ENCODE measurements around the gene C3orf18.
A peak's percentile ranks its signal among the peaks of the same experiment; 100 is the strongest.

C3orf18 gene

DNA sequence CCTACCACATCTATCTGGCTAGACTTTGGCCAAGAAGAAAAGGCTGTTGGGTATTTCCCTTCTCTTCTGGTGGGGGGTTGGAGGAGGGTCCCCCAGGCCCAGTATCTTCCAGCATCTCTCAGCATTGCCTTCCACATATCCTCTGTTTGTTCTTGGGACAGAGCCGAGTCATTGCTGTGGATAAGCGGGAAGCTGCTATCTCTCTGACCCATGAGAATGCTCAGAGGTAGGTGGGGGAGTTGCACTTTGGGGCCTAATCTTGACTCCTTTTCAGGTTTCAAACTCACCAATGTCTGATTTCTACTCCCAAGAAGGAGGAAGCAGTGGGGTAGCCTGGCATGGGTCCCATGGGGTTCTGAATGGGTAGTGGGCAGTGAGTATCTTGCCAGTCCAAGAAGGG is 9.8 kb upstream of the C3orf18 start:
- no peak for DNase-seq

DNA sequence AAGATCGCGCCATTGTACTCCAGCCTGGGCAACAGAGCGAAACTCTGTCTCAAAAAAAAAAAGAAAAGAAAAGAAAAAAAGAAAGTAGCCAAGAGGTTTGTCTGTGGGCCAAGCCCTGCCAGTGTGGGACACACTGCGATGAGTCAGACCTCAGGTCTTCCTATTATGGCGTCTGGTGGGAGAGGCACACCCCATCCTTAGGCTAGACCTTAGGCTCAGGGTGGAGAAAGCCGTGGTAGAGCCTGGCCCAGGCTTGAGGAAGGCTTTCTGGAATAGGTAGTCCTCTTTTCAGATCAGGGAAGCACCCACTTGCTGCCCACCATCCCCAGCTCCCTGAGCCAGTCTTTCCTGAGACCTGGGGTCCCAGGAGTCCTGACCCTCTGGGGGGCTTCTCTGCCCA is 7.8 kb upstream of the C3orf18 start:
- DNase-seq, result peak; percentile 39

DNA sequence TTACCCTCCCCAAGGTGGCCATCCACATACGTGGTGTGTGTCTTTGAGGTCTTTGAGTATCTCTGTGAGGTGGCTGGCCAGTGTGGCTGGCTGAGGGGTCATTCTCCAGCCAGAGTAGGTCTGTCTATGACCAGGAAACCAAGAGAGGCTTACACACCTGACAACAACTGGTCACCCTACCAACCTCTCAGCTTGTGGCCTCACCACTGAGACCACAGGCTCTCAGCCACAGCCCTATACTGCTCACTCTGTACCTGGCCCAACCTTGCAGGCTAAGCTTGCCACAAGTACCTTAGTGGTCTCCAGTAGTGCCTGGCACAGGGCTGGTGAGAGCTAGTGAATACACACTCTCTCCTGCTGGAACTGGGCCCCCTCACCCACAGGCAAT is 6.9 kb upstream of the C3orf18 start:
- DNase-seq, result peak; percentile 75

DNA sequence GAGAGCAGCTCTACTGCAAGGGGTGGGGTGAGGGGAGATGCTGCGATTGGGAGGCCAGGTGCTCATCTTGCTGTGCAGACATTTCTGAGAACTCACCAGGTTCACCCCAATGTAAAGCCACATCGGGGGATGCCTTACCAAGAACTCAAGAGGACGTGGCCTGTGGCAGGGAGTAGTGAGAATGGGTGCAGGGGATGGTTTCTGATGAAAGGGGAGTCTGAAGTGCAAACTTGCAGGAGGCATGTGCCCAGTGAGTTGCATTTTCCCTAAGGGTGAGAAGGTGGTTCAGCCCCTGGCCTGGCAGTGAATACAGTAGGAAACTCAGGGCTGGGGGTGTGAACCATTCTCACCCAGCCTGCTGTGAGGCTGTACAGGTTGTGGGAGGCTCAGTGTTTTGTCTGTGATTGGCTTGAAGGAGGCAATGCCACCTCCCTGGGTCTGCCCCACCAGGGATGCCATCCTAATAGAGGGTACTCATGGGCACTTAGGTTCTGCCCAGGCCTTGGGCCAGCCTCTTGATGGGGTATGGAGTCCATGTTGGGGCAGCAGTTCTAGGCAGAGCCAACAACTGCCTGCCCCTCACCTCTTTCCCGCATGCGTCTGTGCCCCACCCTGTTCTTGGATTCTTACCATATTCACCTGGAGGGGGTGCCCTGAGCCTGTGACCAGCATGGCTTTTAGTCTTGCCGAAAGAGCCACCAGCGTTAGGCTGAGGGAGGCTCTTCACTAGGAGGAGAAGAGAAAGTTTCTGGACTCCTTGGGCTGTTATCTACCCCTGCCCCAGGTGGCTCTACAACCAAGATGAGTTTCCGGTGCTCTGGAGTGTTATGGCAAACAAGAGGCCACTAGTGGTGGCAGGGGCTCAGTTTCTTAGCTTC is 6.3 kb upstream of the C3orf18 start:
- peak; percentile 86 for DNase-seq

DNA sequence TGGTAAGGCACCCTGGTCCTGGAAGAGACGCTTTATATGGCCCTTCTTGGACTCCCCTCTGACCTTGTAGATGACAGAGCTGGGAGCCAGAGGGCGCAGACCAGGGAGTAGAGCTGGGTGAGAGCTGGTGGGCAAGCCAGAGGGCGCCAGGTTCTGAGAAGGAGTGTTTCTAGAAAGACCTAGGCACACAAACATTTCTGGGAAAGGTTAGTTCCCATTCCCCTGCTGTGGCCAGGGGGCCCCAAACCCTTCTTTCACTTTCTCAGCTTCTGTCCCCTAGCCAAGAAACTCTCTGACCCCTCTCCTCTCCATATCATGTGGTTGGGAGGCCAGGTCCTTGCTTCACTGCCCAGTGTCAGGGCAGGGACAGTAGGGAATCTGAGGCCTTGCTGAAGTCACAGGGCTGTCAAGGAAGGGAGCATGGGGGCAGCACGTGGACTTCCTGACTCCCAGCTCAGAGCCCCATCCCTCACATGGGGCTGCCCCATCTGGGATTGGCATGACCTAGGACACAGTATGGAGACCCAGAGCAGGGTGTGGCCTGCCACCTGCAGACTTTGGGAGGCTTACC is 5.3 kb upstream of the C3orf18 start:
- peak; percentile 81 for DNase-seq

DNA sequence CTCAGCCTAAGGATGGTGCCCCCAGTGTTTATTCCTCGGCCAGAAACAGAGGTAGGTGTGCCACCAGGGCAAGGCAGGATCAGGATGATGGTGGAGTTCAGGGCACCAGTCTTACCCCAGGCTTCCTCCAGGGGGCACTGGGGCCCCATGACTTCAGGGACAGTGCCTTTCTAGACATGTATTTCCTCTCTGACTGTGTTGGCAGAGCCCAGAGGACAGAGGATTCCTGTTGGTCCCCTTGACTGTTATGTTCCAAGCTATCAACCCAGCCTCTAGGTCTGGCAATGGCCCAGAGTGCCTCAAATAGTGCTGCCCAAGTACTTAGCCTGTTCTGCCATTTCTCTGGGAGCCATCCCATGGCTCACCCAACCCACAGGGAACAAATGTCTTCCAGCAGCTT is 4.6 kb upstream of the C3orf18 start:
- DNase-seq, result peak; percentile 88

DNA sequence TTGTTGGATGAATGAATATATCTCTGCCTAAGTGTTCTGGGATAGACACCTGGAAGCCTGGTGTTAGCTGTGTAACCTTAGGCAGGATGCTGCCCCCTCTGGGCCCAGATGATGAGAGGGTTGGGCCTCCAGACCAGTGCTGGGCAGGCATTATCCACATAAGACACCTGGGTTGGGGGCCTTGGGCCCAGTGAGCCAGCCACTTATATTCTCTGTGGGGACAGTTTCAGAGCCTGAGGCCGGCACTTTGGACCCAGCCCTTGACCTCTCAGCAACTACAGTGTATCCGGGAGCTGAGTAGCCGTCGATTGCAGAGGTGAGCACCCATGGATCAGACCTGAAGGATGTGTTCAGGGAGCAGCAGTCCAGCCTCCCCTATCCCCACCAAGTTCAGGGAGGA is 3.9 kb upstream of the C3orf18 start:
- DNase-seq, result peak; percentile 55

DNA sequence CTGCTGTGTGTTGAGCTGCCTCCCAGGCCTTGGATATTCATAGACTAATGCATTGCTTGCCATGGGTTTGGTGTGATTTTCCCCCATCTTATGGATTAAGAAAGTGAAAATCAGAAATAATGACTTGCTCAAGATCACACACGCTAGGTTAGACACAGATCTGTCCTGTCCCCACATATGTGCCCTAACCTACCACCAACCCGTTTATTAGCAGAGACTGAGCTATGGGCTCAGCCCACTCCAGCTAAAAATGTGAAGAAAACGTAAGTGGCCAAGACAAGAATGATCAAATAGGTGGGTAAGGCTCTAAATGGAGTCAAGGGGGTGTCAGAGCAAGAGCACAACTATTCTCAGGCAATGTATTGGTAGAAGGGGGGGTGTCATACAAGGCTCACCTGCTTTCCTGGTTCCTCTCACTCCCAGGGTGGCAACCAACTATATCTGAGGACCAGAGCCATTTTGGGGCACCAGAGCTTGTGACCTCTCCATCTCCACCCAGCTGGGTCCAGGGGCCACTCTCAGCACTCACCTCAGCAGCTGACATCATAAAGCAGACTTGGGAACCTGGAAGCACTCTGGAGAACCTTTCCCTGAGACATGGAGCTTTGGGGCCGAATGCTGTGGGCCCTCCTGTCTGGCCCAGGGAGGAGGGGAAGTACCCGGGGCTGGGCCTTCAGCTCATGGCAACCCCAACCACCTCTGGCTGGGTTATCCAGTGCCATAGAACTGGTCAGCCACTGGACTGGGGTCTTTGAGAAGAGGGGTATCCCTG is 3.1 kb upstream of the C3orf18 start:
- DNase-seq, result no peak

DNA sequence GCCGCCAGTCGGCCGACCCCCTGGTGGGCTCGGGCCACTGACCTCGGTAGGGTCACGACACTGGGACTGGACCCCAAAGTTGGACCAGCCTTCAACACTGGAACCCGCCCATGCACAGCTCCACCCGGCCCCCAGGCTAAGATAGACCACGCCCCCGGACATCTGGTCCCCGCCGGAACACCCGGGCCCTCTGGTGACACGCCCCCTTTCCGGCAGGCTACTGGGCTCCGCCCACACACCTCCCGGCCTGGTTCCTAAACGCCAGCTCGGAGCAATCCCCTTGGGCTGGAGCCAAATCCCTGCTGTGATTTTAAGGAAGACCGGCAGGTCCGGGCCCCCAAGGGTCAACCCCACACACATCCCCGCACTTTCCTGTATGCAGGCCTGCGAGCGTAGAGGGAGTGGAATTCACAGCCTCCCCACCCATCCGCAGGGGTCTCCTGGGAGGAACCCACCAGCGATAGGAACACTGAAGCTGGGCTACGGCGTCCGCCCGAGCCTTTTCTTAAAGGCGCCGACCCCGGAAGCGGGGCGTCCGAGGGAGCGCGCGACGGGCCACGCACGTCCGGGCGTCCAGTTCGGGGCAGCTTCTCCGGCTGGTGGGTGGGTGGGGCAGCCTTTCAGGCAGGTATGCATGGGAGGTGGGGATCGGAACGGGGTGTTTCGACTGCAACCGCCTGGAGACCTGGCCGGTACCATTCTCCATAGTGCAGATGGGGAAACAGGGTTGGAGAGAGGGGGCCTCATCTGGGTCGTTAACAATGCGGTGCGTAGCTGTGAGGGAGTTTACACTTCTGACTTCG is 1.6 kb upstream of the C3orf18 start, which contains the start of gene HEMK1:
Gene HEMK1 (plus strand): TSS at position 576 of the 803 bp plus-strand sequence. CDS start 1,583 bp downstream, outside the sequence.
- DNase-seq, result peak; percentile 98

DNA sequence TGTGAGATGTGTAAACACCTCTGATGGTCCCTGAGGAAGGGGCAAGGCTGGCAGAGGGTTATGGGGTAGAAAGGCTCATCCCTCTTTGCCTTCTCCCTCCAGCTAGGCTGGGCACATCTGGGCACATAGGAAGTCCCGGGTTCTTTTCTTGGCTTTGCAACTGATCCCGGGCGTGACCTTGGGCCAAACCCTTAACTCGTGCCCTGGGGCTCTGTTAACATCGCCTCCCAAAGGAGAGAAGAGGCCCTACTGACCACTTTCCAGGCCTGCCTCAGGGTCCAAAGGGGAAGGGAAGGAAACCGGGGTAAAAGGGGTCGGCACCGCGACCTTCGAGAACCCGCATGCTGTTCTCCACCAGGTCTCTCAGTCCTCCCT is 549 bp downstream of the C3orf18 start:
- no peak for DNase-seq

DNA sequence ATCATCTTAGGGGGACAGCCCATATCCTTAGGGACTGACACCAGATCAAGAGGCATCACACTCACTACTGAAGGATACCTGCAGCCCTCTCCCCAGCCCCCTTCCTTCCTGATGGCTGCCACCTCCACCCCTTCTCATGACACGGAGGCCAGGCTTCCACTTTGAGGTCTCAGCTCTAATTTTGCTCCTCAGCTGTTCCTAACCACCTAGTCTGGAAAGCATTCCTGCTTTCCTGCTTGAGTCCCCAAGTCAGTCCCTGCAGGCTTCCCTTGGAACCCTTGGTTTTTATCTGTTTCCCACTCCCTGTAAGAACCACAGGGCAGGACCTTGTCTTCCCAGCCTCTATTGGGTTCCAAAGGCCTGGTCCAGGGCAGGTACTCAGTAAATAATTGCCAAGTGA is 3.2 kb downstream of the C3orf18 start:
- no peak for DNase-seq

DNA sequence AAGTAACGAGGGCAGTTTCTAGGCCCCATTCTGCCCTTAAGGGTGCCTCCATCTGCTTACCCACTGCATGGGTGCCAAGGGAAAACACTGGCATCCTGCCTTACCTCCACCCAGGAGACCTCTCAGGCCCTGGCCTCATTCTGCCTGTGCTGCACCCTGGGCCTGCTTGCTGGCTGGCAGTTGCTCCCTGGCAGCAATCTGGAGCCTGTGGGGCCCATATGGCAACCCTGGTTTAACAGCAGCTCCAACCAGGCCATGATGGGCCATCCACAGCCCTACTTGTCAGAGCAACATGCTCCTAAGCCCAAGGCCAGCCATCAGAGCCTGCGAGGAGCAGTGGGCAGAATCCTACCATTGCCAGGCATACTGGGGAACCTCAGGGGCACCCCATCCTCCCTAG is 3.7 kb downstream of the C3orf18 start:
- DNase-seq, result no peak

DNA sequence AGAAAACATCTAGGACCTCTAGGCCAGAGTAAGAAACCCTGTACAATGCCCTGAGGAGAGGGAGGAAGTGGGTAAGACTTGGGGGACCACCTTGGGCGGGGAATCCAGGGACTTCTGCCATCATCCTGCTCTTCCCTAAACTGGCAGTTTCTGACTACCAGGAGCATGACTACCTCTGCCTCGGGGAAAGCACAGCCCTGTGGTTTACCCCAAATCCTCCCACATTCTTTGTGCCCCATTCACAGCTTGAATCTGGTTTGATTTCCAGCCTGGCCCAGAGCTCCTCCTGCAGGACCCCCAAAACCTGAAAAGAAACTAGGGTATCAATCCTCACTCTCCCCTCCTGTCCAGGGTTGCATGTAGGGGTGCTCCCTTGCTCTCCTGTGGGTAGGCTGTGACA is 4.7 kb downstream of the C3orf18 start:
- no peak for DNase-seq

DNA sequence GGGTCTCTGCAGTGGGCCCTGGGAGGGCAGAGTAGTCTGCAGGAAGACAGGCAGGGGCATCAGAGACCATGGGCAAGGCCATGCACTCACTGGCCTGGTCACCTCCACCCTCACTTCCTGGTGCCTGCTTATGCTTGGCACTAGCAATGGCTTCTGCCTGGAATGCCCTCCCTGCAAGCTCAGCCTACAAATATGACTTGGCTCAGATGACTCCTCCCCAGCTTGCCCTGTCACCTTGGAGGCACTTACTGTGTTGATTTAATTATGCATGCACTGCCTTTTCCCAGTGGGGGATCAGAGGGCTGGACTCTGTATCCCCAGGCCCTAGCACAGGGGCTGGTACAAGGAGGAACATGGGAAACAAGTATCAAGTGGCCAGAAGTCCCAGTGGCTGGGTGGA is 7.8 kb downstream of the C3orf18 start:
- no peak for DNase-seq

DNA sequence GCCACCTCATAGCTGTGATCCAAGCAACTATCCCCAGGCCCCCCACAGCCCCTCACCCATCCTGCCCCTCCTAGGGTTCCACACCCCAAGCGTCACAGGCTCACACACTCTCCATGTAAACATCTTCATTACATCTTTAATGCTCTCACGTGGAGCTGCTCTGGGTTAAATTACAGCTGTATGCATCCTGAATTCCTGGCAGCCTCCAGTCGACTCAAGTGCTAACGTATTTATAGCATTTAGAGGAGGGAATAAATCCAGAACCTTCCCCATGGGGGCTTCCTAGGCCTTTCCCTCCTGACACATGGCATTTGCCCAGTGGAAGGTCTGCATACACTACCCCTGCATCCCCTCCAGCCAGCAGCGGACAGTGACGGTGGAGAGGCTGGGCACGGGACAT is 9.6 kb downstream of the C3orf18 start:
- no peak for DNase-seq

DNA sequence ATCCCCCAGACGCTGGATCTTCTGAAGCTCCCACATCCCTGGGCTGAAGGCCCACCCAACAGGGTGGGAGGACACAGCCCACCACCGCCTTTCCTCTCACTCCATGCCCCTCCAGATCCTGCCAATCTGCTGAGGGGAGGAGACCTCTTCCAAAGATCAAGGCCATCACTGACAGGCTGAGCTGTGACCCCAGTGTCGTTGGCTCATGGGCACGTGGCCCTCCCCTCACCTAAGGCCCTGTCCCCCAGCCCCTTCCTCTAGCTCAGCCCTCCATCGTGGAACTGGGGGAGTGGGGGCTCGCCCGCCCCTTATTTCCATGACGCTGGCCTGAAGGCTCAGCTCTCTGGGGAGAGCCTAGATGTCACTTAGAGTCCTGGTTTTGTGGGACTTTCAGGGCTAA is 10.4 kb downstream of the C3orf18 start:
- DNase-seq, result no peak

DNA sequence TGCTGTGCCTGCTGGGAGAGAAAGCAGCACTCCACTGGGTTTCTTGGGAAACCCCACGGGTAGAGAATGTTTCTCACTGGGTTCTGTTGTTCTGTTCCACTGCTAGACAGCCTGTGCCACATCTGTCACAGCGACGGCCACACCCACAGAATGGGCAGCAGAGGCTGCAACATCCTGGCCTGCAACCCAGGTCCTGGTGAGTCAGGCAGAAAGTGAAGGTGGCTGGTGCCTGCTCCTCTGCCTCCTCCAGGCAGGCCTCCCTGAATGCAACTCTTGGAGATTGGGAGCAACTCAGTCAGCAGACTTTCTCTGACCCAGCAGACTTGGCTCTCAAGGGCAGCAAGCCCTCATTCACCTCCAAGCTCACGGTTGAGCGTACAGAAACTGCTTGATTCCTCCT is 13.0 kb downstream of the C3orf18 start:
- DNase-seq, result no peak

DNA sequence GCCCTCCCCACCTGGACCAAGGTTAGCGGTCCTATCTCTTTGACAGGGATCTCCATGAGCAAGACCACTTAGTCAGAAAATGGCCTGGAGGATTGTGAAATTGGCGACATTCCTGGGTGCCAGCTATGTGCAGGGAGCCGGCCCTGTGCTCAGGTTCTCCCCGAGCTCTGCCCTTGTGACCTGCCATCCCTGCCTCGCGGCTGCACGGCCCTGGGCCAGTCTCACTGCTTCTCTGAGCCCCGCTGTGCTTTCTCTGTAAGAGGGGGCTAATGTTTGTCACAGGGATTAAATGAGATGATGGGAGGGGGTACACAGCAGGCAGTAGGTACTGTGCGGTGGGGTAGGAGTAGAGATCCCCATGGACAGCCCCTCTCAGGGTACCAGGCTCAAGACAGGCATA is 14.9 kb downstream of the C3orf18 start:
- DNase-seq, result no peak

DNA sequence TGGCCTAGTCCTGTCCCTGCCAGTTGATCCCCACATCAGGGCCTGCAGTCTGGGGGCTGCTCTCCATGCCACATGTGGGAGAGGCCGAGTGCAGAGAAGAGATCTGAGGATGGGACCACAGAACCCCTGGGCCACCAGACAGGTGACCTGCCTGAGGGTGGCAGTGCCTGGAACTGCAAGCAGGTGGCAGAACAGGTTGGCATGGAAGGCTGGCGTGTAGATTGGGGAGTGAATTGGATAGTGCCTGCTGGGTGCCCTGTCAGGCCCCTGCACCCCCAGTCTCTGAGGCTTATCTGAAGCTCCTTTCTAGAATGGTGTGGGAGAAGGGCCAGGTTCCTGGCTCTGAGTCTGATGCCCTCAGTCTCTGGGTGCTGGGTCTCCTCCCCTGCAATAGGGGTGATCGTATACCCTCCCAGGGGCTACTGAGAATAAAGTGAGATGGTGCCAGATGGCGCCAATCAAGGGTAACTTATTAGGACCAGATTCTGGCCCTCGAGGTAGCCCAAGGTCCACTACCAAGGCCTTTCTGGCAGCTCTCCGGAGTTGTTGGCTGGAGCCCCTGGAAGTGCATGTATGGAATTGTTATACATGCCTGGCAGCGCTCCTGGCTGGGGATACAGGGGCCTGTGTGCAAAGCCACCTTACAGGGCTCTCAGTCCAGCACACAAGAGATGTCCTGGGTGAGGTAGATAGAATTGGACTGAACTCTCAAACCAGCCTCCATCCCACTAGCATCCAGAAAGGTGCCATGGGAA is 15.7 kb downstream of the C3orf18 start:
- no peak for DNase-seq

DNA sequence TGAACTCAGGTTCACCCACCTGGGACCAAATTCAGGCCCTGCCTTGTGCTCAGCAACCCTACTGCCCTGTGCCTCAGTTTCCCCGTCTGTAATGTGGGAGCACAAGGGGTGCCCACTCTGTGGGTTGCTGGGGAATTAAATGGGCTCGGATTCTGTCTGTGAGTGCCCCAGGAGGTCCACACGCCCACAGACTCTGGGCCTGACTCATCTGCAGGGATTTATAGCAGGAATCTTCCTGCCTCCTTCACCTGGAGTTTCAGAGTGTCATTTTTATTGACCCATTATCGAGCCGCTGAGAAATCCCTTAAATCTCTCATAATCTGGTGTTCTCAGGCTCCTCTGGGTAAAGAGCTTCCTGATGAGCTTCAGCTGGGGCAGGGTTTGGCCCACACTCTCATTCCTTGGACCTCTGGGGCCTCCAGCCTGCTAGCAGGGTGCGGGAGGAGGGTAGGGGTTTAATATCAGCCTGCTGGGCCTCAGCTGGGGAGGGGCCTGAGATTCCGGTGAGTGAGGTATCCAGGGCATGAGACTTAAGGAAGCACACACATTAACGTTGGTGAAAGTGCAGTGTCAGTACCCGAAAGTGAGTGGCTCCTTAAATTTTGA is 16.4 kb downstream of the C3orf18 start:
- DNase-seq, result no peak

DNA sequence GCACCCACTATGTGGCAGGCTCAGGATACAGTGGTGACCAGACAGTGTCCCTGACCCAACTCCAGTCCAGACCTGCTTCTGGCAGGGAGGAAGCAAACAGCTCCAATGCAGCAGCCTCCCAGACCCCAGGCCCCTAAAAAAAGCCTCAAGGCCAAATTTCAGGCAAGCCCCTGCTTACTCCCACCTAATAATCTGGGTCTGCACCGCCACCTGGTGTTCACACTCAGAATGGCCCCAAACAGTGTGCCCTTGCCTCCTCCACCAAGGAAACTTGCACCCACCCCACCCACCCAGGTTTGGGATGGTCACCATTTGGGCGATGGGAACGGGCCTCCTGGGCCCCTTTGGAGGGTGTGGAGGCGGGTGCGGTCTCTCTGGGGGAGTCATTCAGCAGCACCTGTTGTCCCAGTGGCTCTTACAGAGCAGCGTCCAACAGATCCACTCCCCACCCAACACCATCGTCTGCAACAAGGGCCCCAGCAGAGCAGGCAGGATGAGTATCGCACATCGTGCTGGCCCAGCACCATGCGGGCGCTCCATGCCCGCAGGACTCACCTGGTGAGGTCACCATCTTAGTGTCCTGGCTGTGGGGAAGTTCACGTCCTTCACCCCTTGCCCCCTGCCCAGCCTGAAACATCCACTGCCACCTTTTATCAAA is 17.3 kb downstream of the C3orf18 start:
- peak; percentile 88 for DNase-seq
